GM18870 (cell line): ENCODE results near the gene PPP1R37.

ENCODE experiments used
- ATAC-seq: cut with Tn5 transposase; IDR thresholded peaks from one replicate; pipeline ENCODE4 v1.9.1; 2021; ENCODE audit warnings: moderate library complexity; ENCODE audit not compliant: unreplicated experiment

The PPP1R37 gene

GRCh38 chr19:45092747-45093678, at the start of gene PPP1R37:
Gene PPP1R37, plus strand, starts transcription at chr19:45093179. Its CDS starts 147 bp downstream, at chr19:45093326.
- ATAC-seq, result peak; percentile 54

- no peak for ATAC-seq
Observed at GRCh38 chr19:45045671-45046353, 47.2 kb upstream of the PPP1R37 start.

GRCh38 chr19:45046355-45046754, 46.6 kb upstream of the PPP1R37 start:
- ATAC-seq, result no peak

- ATAC-seq, result peak; percentile 47
Observed at GRCh38 chr19:45047188-45047797, 45.7 kb upstream of the PPP1R37 start.

- no peak for ATAC-seq
Observed at GRCh38 chr19:45049073-45049736, 43.8 kb upstream of the PPP1R37 start.

GRCh38 chr19:45050036-45050435, 42.9 kb upstream of the PPP1R37 start:
- no peak for ATAC-seq

- no peak for ATAC-seq
Observed at GRCh38 chr19:45051929-45052579, 40.9 kb upstream of the PPP1R37 start.

- ATAC-seq, result no peak
Observed at GRCh38 chr19:45056831-45057230, 36.1 kb upstream of the PPP1R37 start.

GRCh38 chr19:45057444-45057843, 35.5 kb upstream of the PPP1R37 start:
- no peak for ATAC-seq

GRCh38 chr19:45058622-45059159, 34.3 kb upstream of the PPP1R37 start:
- no peak for ATAC-seq

GRCh38 chr19:45059258-45059965, 33.6 kb upstream of the PPP1R37 start:
- ATAC-seq, result no peak

- ATAC-seq, result no peak
Observed at GRCh38 chr19:45061965-45062364, 31.0 kb upstream of the PPP1R37 start.

GRCh38 chr19:45063851-45064801, 28.9 kb upstream of the PPP1R37 start:
- ATAC-seq, result no peak

GRCh38 chr19:45066921-45067661, 25.9 kb upstream of the PPP1R37 start:
- ATAC-seq, result no peak

- no peak for ATAC-seq
Observed at GRCh38 chr19:45068041-45068440, 24.9 kb upstream of the PPP1R37 start.

- ATAC-seq, result no peak
Observed at GRCh38 chr19:45069056-45069455, 23.9 kb upstream of the PPP1R37 start.

GRCh38 chr19:45070214-45070613, 22.8 kb upstream of the PPP1R37 start:
- no peak for ATAC-seq
